ENCODE results near the gene CACNA1B. TPM values are rescaled to one million over a fixed set of nuclear protein-coding genes. Genes with fewer than 3 reads are reported as not detected.

Gene CACNA1B
- total and polyA plus RNA-seq, 2 of the 13 experiments (the other 11 are each of a cell fraction or from before 2014, with no cell fraction given), result under 0.01 to 0.04 TPM

GRCh38 chr9:138122676-138123075, 245.1 kb downstream of the CACNA1B start:
- Histone ChIP-seq H3K79me2 (ENCODE audit: insufficient read depth, low read length) (no peaks in the 10 kb centered on the region), H3K4me3 (replicated peaks in 1 of 3; ENCODE audit: insufficient read depth in 1 of 3, low read depth in 2 of 3, low read length in 3 of 3) (no peak overlapping the region), H3K9ac (ENCODE audit: insufficient read depth, low read depth, low read length) (no peak overlapping the region), H3K27ac (ENCODE audit: extremely low read length, insufficient read depth, low read length) (no peak overlapping the region), H3K36me3 (replicated peaks in 1 of 2; ENCODE audit: control insufficient read depth in 1 of 2, insufficient read depth in 2 of 2, low read length in 2 of 2) (no peaks in the 10 kb centered on the region), H4K20me1 (ENCODE audit: insufficient read depth, low read length) (no peaks in the 10 kb centered on the region), H3K27me3 (ENCODE audit: control insufficient read depth in 1 of 2, insufficient read depth in 2 of 2, low read length in 2 of 2) (peaks cover 3 to 38% of the 10 kb centered on the region in 2 experiments; a peak in 3 of 5 replicates), H3K4me1 (ENCODE audit: insufficient read depth, low read length) (no peaks in the 10 kb centered on the region), H3K9me3 (ENCODE audit: low read length) (no peaks in the 10 kb centered on the region; the same call in 1 of the 2 replicates), H3K4me2 (ENCODE audit: low read depth, low read length) (no peak overlapping the region), H2AFZ (ENCODE audit: low read length) (no peak overlapping the region)
- ChIA-PET POLR2A (no interaction called here), CTCF (ENCODE audit: low intra/inter-chr PET ratio, low total read pairs) (no interaction called here)
- in situ Hi-C loops (cut with HindIII; ENCODE audit: extremely low pct_ligation_motif_present, low pct_unique_long_range_greater_than_20kb), result no loop called here
- intact Hi-C loops (cut with micrococcal nuclease; ENCODE audit: unreplicated experiment), result no loop called here
- no TSS peak for BruUV-seq (replicated peaks)
- FAIRE-seq, result no peak
- no peak for DNase-seq (ENCODE audit: low spot score)
- no peak for ATAC-seq
- 44% methylated on average over 9 of the region's 13 CpGs for WGBS (ENCODE audit: low lambda C conversion rate)
- TF ChIP-seq AGO2 (optimal IDR thresholded peaks at IDR 0.05; ENCODE audit: low read depth, low read length) (no peak), MXD1 (CRISPR knock-in tag; IDR thresholded peaks at IDR 0.05) (no peak), TOE1 (CRISPR knock-in tag; IDR thresholded peaks at IDR 0.05) (no peak), THAP9 (CRISPR knock-in tag; IDR thresholded peaks at IDR 0.05; ENCODE audit: borderline replicate concordance) (no peak), ZFP37 (CRISPR knock-in tag; IDR thresholded peaks at IDR 0.05; ENCODE audit: borderline replicate concordance) (no peak), ZBTB37 (CRISPR knock-in tag; IDR thresholded peaks at IDR 0.05) (no peak), BHLHE40 (IDR thresholded peaks at IDR 0.05; ENCODE audit: low read length) (no peak), TERF1 (CRISPR knock-in tag; IDR thresholded peaks at IDR 0.05) (no peak), STAT6 (CRISPR knock-in tag; IDR thresholded peaks at IDR 0.05; ENCODE audit: borderline replicate concordance) (no peak), ZNF737 (CRISPR knock-in tag; IDR thresholded peaks at IDR 0.05; ENCODE audit: borderline replicate concordance) (no peak), HMGXB4 (CRISPR knock-in tag; IDR thresholded peaks at IDR 0.05; ENCODE audit: borderline replicate concordance in 1 of 2, low read depth in 1 of 2) (no peak), ZNF547 (CRISPR knock-in tag; IDR thresholded peaks at IDR 0.05) (no peak), ZNF205 (CRISPR knock-in tag; IDR thresholded peaks at IDR 0.05) (no peak)

Data from HepG2 (cell line).